Karpas-422 (cell line): ENCODE measurements around the gene SLC35G2. TPM values are rescaled to one million over a fixed set of nuclear protein-coding genes. Genes with fewer than 3 reads are reported as not detected.

Experiments used
- DNase-seq: peaks from one replicate; pipeline ENCODE4 v3.0.0-alpha.2; 2015
- H2AFZ ChIP-seq: fragments of 200-600 bp; sonication (generic); 2 replicates; pipeline ENCODE4 v1.6.1; 2014; ENCODE audit warnings: antibody characterized with exemption, low read length, mixed read lengths
- H3K27ac ChIP-seq: fragments of 200-600 bp; sonication (generic); 2 replicates; pipeline ENCODE4 v1.5.1; 2014; ENCODE audit warnings: mild to moderate bottlenecking, low read length, moderate library complexity
- H3K27me3 ChIP-seq: fragments of 200-600 bp; sonication (generic); 2 replicates; pipeline ENCODE4 v1.6.1; 2014; ENCODE audit warnings: low read length, mixed read lengths
- H3K36me3 ChIP-seq: fragments of 200-600 bp; sonication (generic); 2 replicates; pipeline ENCODE4 v1.6.1; 2014; ENCODE audit warnings: low read length, mixed read lengths; ENCODE audit not compliant: insufficient read depth
- H3K4me1 ChIP-seq: fragments of 200-600 bp; sonication (generic); 2 replicates; pipeline ENCODE4 v1.6.1; 2014; ENCODE audit warnings: mild to moderate bottlenecking, low read length, mixed read lengths
- H3K4me2 ChIP-seq: fragments of 200-600 bp; sonication (generic); 2 replicates; pipeline ENCODE4 v1.6.1; 2014; ENCODE audit warnings: low read length, low read depth, mild to moderate bottlenecking; ENCODE audit not compliant: poor library complexity, severe bottlenecking
- H3K4me3 ChIP-seq: fragments of 200-600 bp; sonication (generic); 2 replicates; pipeline ENCODE4 v1.5.1; 2014; ENCODE audit warnings: mild to moderate bottlenecking, antibody characterized with exemption, low read length, mixed read lengths
- H3K79me2 ChIP-seq: fragments of 200-600 bp; sonication (generic); 2 replicates; pipeline ENCODE4 v1.6.1; 2014; ENCODE audit warnings: mild to moderate bottlenecking, low read length, mixed read lengths
- H3K9ac ChIP-seq: fragments of 200-600 bp; sonication (generic); 2 replicates; pipeline ENCODE4 v1.6.0; 2014; ENCODE audit warnings: low read length
- H3K9me2 ChIP-seq: fragments of 200-600 bp; sonication (generic), shearing (Covaris generic); replicated peaks from 2 replicates; pipeline ENCODE4 v1.6.0; 2014; ENCODE audit warnings: mild to moderate bottlenecking, low read length, moderate library complexity; ENCODE audit not compliant: insufficient read depth
- H3K9me3 ChIP-seq: fragments of 300-700, 200-600 bp; sonication (generic); 2 replicates; pipeline ENCODE4 v1.6.1; 2014; ENCODE audit warnings: low read length, mixed read lengths
- H4K20me1 ChIP-seq: fragments of 200-600 bp; sonication (generic); 2 replicates; pipeline ENCODE4 v1.6.1; 2014; ENCODE audit warnings: mild to moderate bottlenecking, antibody characterized with exemption, low read length, low read depth; ENCODE audit not compliant: insufficient read depth
- total RNA-seq: library from RNA; depleted of rRNA; stranded (reverse); fragments of >200 nt; shearing (Covaris generic); gene quantifications from 2 replicates; pipeline ENCODE4 v1.2.3, GENCODE V29; 2014; ENCODE audit warnings: low replicate concordance

Gene SLC35G2
- total RNA-seq, 1 experiment from 2014 or later, result 11.4 TPM

DNA sequence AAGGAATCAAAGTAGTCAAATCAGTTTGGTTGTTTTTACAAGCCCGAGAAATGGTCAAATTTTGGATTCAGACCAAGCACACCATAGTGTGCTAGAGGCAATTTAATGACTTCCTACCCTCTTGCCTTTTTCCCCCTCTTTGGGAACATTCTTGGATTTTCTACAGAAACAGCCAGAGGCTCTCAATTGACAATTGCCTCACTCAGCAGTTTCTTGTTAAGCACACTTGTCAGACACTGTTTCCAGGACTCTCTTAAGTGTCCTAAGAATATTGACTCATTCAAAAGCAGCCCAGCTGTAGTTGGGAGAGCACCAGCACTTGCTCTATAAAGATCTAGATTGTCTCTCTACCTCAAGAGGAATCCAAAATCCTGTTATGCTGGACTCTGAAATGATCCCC, 1.5 kb upstream of the SLC35G2 start:
- H3K79me2 ChIP-seq, result peaks cover 31% of the 10 kb centered on the region
- no peak overlapping the region for H2AFZ ChIP-seq
- no peak for DNase-seq
- no peak overlapping the region for H3K27ac ChIP-seq
- H3K4me3 ChIP-seq, result no peak overlapping the region
- no peak overlapping the region for H3K9ac ChIP-seq
- no peaks in the 10 kb centered on the region for H3K9me3 ChIP-seq
- peaks cover 14% of the 10 kb centered on the region for H3K4me1 ChIP-seq
- no peaks in the 10 kb centered on the region for H4K20me1 ChIP-seq
- no peaks in the 10 kb centered on the region for H3K9me2 ChIP-seq
- no peaks in the 10 kb centered on the region for H3K27me3 ChIP-seq
- no peaks in the 10 kb centered on the region for H3K36me3 ChIP-seq
- no peak overlapping the region for H3K4me2 ChIP-seq

DNA sequence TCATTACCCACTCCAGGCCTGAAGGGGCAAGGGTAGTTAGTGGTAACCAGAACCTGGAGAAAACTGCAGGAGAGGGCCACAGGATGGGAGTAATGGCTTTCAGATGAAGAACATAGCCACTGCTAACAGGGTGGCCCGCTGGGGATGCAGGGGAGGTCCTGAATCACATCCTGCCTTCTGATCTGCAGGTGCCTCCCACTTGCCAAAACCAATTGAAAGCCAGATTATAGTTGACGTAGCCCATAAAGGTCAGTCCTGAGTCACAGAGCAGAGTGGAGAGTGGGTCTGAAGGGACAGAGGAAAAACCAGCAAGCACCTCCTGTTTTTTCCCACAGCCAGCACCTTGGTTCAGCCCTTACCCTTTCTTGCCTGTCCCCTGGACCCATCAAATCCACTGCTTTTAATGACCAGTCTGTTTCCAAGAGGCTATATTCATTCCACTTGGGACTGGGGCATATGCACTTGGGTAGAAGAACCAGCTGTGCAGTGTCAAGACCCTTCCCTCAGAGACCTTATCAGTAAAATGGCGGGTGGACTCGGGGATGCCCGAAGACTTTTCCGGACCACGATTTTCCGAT, 646 bp upstream of the SLC35G2 start:
- H3K9me2 ChIP-seq, result no peaks in the 10 kb centered on the region
- H3K36me3 ChIP-seq, result no peaks in the 10 kb centered on the region
- peak overlapping the region; percentile 73 for H3K4me2 ChIP-seq
- peak; percentile 86 for DNase-seq
- H3K79me2 ChIP-seq, result peaks cover 40% of the 10 kb centered on the region
- no peaks in the 10 kb centered on the region for H3K9me3 ChIP-seq
- peak overlapping the region; percentile 71 for H3K27ac ChIP-seq
- H3K4me1 ChIP-seq, result peaks cover 14% of the 10 kb centered on the region
- H3K9ac ChIP-seq, result peak overlapping the region; percentile 83
- H2AFZ ChIP-seq, result 0 out of 2 replicates have a peak overlapping the region, but pooled peaks have one; percentile 33
- H3K27me3 ChIP-seq, result no peaks in the 10 kb centered on the region
- H4K20me1 ChIP-seq, result no peaks in the 10 kb centered on the region
- peak overlapping the region; percentile 77 for H3K4me3 ChIP-seq

DNA sequence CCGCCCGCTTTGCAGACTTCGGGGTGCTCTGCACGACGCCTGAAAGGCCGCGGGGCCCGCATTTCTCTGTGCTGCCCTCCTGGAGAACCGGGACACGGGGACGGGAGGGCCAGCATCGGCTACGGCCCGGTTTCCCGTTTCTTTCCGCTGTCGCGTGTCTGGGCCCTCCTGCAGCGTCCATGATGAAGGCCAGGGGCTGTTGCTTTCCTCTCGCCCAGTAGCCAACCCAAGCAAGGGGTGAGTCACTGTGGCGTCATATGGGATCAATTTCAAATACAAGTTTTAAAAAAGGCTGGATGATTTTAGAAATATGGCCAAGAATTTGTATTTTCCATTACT, 435 bp downstream of the SLC35G2 start:
- H3K9ac ChIP-seq, result peak overlapping the region; percentile 83
- H3K79me2 ChIP-seq, result peaks cover 51% of the 10 kb centered on the region
- H3K4me2 ChIP-seq, result peak overlapping the region; percentile 73
- no peaks in the 10 kb centered on the region for H3K9me3 ChIP-seq
- no peaks in the 10 kb centered on the region for H3K9me2 ChIP-seq
- peak overlapping the region; percentile 40; the same call in 1 of the 2 replicates for H2AFZ ChIP-seq
- H3K36me3 ChIP-seq, result no peaks in the 10 kb centered on the region
- peak overlapping the region; percentile 77 for H3K4me3 ChIP-seq
- peak; percentile 68 for DNase-seq
- H3K4me1 ChIP-seq, result peaks cover 14% of the 10 kb centered on the region
- H3K27me3 ChIP-seq, result no peaks in the 10 kb centered on the region
- no peaks in the 10 kb centered on the region for H4K20me1 ChIP-seq
- H3K27ac ChIP-seq, result peak overlapping the region; percentile 71

DNA sequence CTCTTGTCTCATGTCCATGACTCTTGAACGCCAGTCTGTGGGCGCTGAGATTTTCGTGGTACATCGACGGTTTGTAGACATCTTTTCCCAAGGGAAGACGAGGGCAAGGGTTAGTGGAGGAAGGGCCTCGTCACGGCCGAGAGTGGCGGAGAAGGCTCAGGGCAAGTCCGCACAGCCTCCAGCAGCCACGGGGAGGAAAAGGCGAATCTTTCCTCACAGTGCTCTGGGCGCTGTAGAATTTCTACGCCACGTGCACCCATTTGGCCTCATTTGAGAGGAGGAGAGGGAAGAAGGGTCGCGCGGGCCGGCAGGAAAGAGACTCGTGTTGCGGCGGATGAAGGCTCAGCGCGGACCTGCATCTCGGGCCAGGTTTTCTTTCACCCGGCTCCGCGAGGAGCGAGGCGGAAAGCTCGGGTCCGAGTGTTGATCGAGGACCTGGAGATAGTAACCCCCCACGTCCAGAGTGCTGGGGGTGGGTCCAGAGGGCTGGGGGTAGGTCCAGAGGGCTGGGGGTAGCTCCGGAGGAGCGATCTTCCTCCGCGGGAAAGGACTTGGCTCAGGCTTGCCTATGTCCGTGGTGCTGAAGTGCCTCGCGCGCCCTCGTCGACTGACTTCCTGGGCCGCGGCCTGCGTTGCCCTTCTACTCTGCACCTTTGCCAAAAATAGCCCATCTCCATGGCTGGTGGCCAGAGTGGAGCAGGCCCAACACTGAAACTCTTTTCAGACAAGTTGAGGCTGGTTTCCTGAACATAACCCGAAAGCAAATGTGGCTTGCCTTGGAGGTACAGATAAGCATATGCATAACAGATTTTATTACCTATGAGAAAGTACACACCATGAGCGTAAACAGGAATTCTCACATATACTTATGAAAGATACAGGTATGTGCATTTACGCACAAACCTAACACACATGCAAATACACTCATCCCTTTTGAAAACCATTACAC, 1.1 kb downstream of the SLC35G2 start:
- Histone ChIP-seq H3K4me3 (peak overlapping the region; percentile 77), H3K9me2 (no peaks in the 10 kb centered on the region), H3K9me3 (no peaks in the 10 kb centered on the region), H3K27ac (peak overlapping the region; percentile 71), H3K9ac (peak overlapping the region; percentile 83), H3K27me3 (no peaks in the 10 kb centered on the region), H3K36me3 (no peaks in the 10 kb centered on the region), H3K79me2 (peaks cover 57% of the 10 kb centered on the region), H4K20me1 (no peaks in the 10 kb centered on the region), H3K4me2 (peak overlapping the region; percentile 73), H2AFZ (peak overlapping the region; percentile 40; the same call in 1 of the 2 replicates), H3K4me1 (peaks cover 14% of the 10 kb centered on the region)
- DNase-seq, result no peak

DNA sequence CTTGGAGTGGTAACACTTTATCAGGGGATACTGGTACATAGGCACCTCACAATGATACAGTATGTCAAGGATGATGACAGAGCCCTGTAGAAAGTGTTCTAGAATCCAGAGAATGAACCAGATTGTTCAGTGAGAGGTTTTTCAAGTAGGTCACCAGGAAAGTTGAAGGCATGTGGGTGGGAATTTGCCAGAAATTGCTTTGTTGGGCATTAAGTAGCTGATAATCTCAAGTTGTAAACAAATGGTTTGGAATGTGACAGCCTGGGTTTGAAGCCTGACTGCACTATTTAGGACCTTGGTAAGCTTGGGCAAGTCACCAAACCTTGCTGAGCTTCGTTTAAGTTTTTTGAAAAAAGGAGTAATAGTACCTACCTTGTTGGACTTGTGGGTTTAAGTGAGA, 12.5 kb downstream of the SLC35G2 start:
- Histone ChIP-seq H3K79me2 (peaks cover 87% of the 10 kb centered on the region), H3K9ac (no peak overlapping the region)
- DNase-seq, result no peak

DNA sequence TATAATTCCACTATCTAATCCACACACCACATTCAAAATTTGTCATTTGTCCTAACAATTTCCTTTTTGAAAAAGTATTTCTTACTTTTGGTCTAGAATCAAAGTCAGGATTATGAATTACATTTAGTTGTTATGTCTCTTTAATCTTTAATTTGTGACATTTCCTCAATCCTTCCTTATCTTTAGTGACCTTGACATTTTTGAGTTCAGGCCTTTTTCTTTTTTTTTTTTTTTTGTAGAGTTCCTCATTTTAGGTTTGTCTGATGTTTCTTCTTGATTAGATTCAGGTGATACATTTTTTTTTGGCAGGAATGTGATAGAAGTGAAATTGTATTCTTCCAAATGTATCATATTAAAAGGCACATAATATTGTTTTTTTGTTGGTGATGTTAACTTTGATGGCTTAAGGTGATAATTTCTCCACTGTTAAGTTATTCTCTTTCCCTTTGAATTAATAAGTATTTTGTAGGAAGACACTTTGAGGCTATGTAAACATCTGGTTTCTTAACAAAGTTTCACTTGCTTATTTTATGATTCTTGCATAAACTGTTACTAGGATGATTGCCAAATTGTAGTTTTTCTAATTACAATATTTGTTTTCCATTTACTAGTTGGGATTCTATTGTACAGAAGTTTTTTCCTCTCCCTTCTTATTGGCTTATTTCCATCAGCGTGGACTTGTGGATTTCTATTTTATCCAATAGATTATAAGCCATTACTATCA, 16.3 kb downstream of the SLC35G2 start:
- H3K4me2 ChIP-seq, result no peak overlapping the region
- peaks cover 12% of the 10 kb centered on the region for H3K36me3 ChIP-seq
- H2AFZ ChIP-seq, result no peak overlapping the region
- H3K9ac ChIP-seq, result no peak overlapping the region
- H3K27me3 ChIP-seq, result no peaks in the 10 kb centered on the region
- H3K9me3 ChIP-seq, result no peaks in the 10 kb centered on the region
- H3K4me1 ChIP-seq, result peaks cover 37% of the 10 kb centered on the region
- no peak for DNase-seq
- no peak overlapping the region for H3K4me3 ChIP-seq
- H3K9me2 ChIP-seq, result no peaks in the 10 kb centered on the region
- peaks cover 16% of the 10 kb centered on the region; the same call in 1 of the 2 replicates for H4K20me1 ChIP-seq
- H3K27ac ChIP-seq, result peak overlapping the region; percentile 44; the same call in 1 of the 2 replicates
- H3K79me2 ChIP-seq, result peaks cover 88% of the 10 kb centered on the region

More for the DNA sequence above, 12.5 kb downstream of the SLC35G2 start:
- H3K4me3 ChIP-seq, result no peak overlapping the region
- H4K20me1 ChIP-seq, result no peaks in the 10 kb centered on the region
- no peaks in the 10 kb centered on the region for H3K36me3 ChIP-seq
- no peaks in the 10 kb centered on the region for H3K9me3 ChIP-seq
- H3K27ac ChIP-seq, result no peak overlapping the region
- H2AFZ ChIP-seq, result no peak overlapping the region
- no peaks in the 10 kb centered on the region for H3K27me3 ChIP-seq
- no peaks in the 10 kb centered on the region for H3K9me2 ChIP-seq
- no peak overlapping the region for H3K4me2 ChIP-seq
- H3K4me1 ChIP-seq, result peaks cover 15% of the 10 kb centered on the region

DNA sequence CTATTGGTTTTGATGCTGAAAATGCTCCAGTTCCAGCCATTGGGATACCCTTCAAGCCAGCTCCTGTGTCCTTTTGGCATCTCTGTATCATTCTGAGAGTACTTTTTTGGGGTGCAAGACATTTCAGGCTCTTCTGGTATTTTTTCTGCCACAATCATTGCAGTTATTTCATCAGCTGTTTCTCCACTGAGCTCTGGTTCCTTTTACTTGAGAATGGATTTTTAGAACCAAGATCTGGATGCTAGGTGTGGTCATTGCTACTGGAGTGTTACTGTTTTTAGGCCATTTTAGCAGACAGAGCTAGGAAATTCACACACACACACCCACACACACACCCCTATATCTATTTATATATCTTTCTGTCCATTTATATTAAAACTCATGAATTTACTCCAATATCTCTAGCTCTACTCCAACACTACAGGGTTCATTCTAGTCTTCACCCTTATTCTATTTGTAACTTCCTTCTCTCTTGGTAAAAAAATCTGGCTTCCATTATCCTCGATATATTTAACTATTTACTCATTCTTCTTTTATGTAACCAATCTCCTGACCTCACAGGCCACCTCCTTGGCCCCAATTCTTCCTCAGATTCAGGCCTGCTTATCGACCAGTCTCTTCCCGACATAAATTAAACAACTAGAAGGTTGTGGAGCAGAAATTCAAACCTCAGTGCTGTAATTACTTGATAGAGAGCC, 17.0 kb downstream of the SLC35G2 start:
- H3K9ac ChIP-seq, result no peak overlapping the region
- H3K4me1 ChIP-seq, result peaks cover 37% of the 10 kb centered on the region
- DNase-seq, result no peak
- H3K27me3 ChIP-seq, result no peaks in the 10 kb centered on the region
- H3K4me3 ChIP-seq, result no peak overlapping the region
- no peak overlapping the region for H2AFZ ChIP-seq
- H4K20me1 ChIP-seq, result peaks cover 16% of the 10 kb centered on the region; the same call in 1 of the 2 replicates
- H3K36me3 ChIP-seq, result peaks cover 12% of the 10 kb centered on the region
- H3K27ac ChIP-seq, result peak overlapping the region; percentile 44; the same call in 1 of the 2 replicates
- no peak overlapping the region for H3K4me2 ChIP-seq
- no peaks in the 10 kb centered on the region for H3K9me3 ChIP-seq
- peaks cover 83% of the 10 kb centered on the region for H3K79me2 ChIP-seq
- no peaks in the 10 kb centered on the region for H3K9me2 ChIP-seq
